Stomach (tissue), 9 donors: Measurements from ENCODE around the gene GAS6. TPM values are rescaled to one million over a fixed set of nuclear protein-coding genes. Genes with fewer than 3 reads are reported as not detected.

ENCODE experiments used
- DNase-seq, 2 donors: peaks; one replicate each; pipeline versions ENCODE4 v3.0.0 to v3.0.0-alpha.2; 2013 to 2019
- H3K27ac ChIP-seq, 5 donors: fragments of 200-600 bp in 4 of 5; sonication (generic) in 4 of 5; one replicate each; pipeline ENCODE4 v1.5.1; 2013 to 2019; ENCODE audit warnings: mild to moderate bottlenecking in 1 of 5, moderate library complexity in 1 of 5
- H3K27me3 ChIP-seq, 3 donors: fragments of 200-600 bp; sonication (generic); one replicate each; pipeline ENCODE4 v1.5.1; 2017 to 2019; ENCODE audit warnings: mixed run types in 1 of 3
- H3K36me3 ChIP-seq, 4 donors: fragments of 200-600 bp; sonication (generic); 1 replicate in 3 of 4; 2 replicates in 1 of 4; pipeline ENCODE4 v1.5.1; 2016 to 2019
- H3K4me1 ChIP-seq, 4 donors: fragments of 200-600 bp; sonication (generic); one replicate each; pipeline ENCODE4 v1.5.1; 2016 to 2019
- H3K4me3 ChIP-seq, 4 donors: fragments of 200-600 bp; sonication (generic) in 3 of 4; one replicate each; pipeline ENCODE4 v1.5.1; 2016 to 2019; ENCODE audit warnings: mild to moderate bottlenecking in 1 of 4
- H3K9me3 ChIP-seq, 4 donors: fragments of 200-600 bp; sonication (generic); one replicate each; pipeline ENCODE4 v1.5.1; 2016 to 2019
- CTCF ChIP-seq, 7 experiments: fragments of 450-650 bp in 4 of 7; fragments of 200-600 bp in 3 of 7; sonication (generic) in 3 of 7; IDR thresholded peaks; one replicate each; pipeline ENCODE4 v1.5.1; 2016 to 2019; ENCODE audit warnings: antibody characterized with exemption in 7 of 7, control low read depth in 2 of 7, mild to moderate bottlenecking in 1 of 7
- EP300 ChIP-seq: sonication (generic); formaldehyde crosslinking; IDR thresholded peaks from one replicate; pipeline ENCODE4 v1.6.1; 2017; ENCODE audit warnings: antibody characterized with exemption
- POLR2A ChIP-seq, 4 donors: fragments of 450-650 bp; IDR thresholded peaks; one replicate each; pipeline ENCODE4 v1.6.1; 2016; ENCODE audit warnings: antibody characterized with exemption in 4 of 4, control low read depth in 2 of 4, mild to moderate bottlenecking in 1 of 4, moderate library complexity in 1 of 4
- POLR2AphosphoS5 ChIP-seq, 3 donors: sonication (generic); formaldehyde crosslinking; IDR thresholded peaks; one replicate each; pipeline ENCODE4 v1.6.1; 2016; ENCODE audit warnings: antibody characterized with exemption in 3 of 3
- WGBS, 5 donors: extraction: QIAGEN DNeasy Blood & Tissue Kit in 3 of 5; methylation state at CpG; one replicate each; pipeline versions ENCODE4 v1.1.5 to v1.1.7; 2013 to 2018; 5-methylcytosine and 5-hydroxymethylcytosine counted together
- intact Hi-C: fragments of 100-400 bp; cut with DNase I; formaldehyde crosslinking; loops from one replicate; pipeline ENCODE4 v1.15.1; 2023; ENCODE audit warnings: low total_unique reads
- polyA plus RNA-seq, 3 donors: library from polyadenylated mRNA; stranded (reverse); fragments of 200-250 nt; gene quantifications; one replicate each; pipeline ENCODE4 v1.2.3, GENCODE V29; 2013
- total RNA-seq, 5 donors: library from RNA; depleted of rRNA; stranded (reverse); fragments of >200 nt; gene quantifications; one replicate each; pipeline versions ENCODE4 v1.1.0 to v1.2.3, GENCODE V29; 2014 to 2016
- donor health status: healthy with polysubstance abuse.
- donor health status: Bipolar disorder and iron deficiency.
- donor health status: healthy.

GAS6 gene
- total and polyA plus RNA-seq, 8 donors = 31.4 to 409 (median 92.9) TPM

DNA sequence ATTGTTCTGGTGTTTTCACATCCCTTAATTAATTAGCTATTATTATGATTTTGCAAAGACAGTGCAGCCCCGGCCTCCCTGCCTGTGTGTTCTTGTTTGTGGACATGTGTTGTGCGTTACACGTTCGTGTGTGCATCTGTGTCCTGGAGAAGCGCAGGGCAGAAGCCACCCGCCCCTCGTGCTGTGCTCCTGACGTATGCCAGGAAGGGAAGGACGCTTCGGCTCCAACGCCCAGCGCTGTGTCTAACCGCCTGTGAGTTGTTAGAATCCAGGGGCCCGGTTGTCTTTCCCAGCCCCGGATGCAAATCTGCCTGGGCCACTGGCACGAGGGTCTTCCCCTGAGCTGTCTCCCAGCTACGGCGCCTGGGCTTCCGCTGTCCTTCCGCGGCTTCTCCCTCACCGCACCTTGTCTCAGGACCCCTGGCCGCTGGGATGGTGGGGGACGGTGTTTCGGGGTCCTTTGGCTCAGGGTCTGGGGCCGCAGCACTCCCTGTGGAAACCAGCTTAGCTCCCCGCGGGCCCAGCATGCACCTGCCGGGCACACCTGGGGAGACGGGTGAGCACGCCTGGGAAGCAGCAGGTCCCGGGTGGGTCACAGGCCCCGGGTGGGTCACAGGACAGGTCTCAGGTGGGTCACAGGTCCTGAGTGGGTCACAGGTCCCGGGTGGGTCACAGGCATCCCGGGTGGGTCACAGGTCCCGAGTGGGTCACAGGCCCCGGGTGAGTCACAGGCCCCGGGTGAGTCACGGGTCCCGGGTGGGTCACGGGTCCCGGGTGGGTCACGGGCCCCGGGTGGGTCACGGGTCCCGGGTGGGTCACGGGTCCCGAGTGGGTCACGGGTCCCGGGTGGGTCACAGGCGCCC, 51.5 kb downstream of the GAS6 start:
- 86 to 90% (median 87%) methylated on average over 35 to 51 of the region's 51 CpGs for WGBS, 5 donors
- peaks cover 0 to 20% (median 15%) of the 10 kb centered on the region in 4 donors for H3K4me1 ChIP-seq
- TF ChIP-seq POLR2AphosphoS5 (IDR thresholded peaks at IDR 0.05) = no peak
- TF ChIP-seq POLR2A (IDR thresholded peaks at IDR 0.05) = no peak
- TF ChIP-seq CTCF (IDR thresholded peaks at IDR 0.05) = no peak
- no peak for TF ChIP-seq EP300
- DNase-seq = no peak
- no peak overlapping the region for H3K27ac ChIP-seq
- intact Hi-C loops = loop anchor here (10.0 kb wide), 2 partner anchors 92 to 132 kb away; no protein-coding TSS in a partner anchor
- no peak overlapping the region for H3K4me3 ChIP-seq
- H3K9me3 ChIP-seq = peaks cover 0 to 19% (median 10%) of the 10 kb centered on the region in 4 donors
- H3K36me3 ChIP-seq = peaks cover 0 to 5% (median 0%) of the 10 kb centered on the region in 4 donors
- peaks cover 0 to 8% (median 0%) of the 10 kb centered on the region in 3 donors for H3K27me3 ChIP-seq

DNA sequence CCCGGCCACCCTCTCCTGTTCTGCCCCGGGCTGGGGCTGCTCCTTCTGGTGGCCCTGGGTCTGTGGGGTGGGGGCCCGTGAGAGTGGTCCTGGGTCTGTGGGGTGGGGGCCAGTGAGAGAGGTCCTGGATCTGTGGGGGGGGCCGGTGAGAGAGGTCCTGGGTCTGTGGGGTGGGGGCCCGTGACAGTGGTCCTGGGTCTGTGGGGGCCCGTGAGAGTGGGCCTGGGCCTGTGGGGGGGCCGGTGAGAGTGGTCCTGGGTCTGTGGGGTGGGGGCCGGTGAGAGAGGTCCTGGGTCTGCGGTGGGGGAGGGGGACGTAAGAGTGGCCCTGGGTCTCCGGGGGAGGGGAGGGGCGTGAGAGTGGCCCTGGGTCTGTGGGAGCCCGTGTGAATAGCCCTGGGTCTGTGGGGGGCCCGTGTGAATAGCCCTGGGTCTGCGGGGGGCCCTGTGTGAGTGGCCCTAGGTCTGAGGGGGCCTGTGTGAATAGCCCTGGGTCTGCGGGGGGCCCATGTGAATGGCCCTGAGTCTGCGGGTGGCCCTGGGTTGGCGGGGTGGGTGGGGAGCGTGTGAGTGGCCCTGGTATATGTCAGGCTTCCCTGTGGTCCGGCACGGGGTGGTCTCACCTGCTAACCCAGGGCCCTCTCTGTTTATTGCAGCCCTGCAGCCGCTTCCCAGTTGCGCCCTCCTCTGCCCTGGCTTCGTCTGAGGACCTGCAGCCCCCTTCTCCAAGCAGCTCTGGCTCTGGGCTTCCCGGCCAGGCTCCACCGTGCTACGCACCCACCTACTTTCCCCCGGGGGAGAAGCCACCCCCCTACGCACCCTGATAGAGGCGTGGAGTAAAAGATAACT, 52.6 kb downstream of the GAS6 start:
- DNase-seq = no peak
- 75 to 81% (median 78%) methylated on average over 22 to 30 of the region's 30 CpGs for WGBS, 5 donors
- H3K27ac ChIP-seq = no peak overlapping the region
- TF ChIP-seq EP300 (no peak), POLR2AphosphoS5 (IDR thresholded peaks at IDR 0.05) (no peak), CTCF (IDR thresholded peaks at IDR 0.05) (no peak), POLR2A (IDR thresholded peaks at IDR 0.05) (no peak)
- intact Hi-C loops = loop anchor here (10.0 kb wide), 2 partner anchors 93 to 133 kb away; no protein-coding TSS in a partner anchor
- H3K4me1 ChIP-seq = peaks cover 0 to 9% (median 6%) of the 10 kb centered on the region in 4 donors
- H3K9me3 ChIP-seq = peaks cover 0 to 19% (median 10%) of the 10 kb centered on the region in 4 donors
- no peak overlapping the region for H3K4me3 ChIP-seq
- peaks cover 0 to 8% (median 0%) of the 10 kb centered on the region in 3 donors for H3K27me3 ChIP-seq
- H3K36me3 ChIP-seq = peaks cover 0 to 5% (median 0%) of the 10 kb centered on the region in 4 donors

- WGBS, 5 donors = 90 to 91% (median 90%) methylated on average over 14 of the region's 14 CpGs; no CpG with 5 or more reads in 1 of the 5 donors
- no peak overlapping the region for H3K27ac ChIP-seq
- intact Hi-C loops = loop anchor here (10.0 kb wide), 2 partner anchors 94 to 134 kb away; no protein-coding TSS in a partner anchor
- H3K4me1 ChIP-seq = peaks cover 0 to 3% (median under 1%) of the 10 kb centered on the region in 4 donors
- peaks cover 0 to 19% (median 10%) of the 10 kb centered on the region in 4 donors for H3K9me3 ChIP-seq
- TF ChIP-seq EP300 = no peak
- TF ChIP-seq POLR2AphosphoS5 (IDR thresholded peaks at IDR 0.05) = no peak
- TF ChIP-seq POLR2A (IDR thresholded peaks at IDR 0.05) = no peak
- TF ChIP-seq CTCF (IDR thresholded peaks at IDR 0.05) = no peak
- H3K27me3 ChIP-seq = peaks cover 0 to 8% (median 0%) of the 10 kb centered on the region in 3 donors
- H3K36me3 ChIP-seq = peaks cover 0 to 5% (median 0%) of the 10 kb centered on the region in 4 donors
- H3K4me3 ChIP-seq = no peak overlapping the region
- DNase-seq = no peak
Observed at GRCh38 chr13:113810640-113811039, 53.2 kb downstream of the GAS6 start.

- TF ChIP-seq POLR2AphosphoS5 (IDR thresholded peaks at IDR 0.05) (no peak), POLR2A (IDR thresholded peaks at IDR 0.05) (no peak), CTCF (IDR thresholded peaks at IDR 0.05) (no peak), EP300 (no peak)
- WGBS, 5 donors = 61 to 79% (median 62%) methylated on average over 1 to 2 of the region's 2 CpGs
- no peak for DNase-seq
- H3K27ac ChIP-seq = no peak overlapping the region
- peaks cover 0 to 19% (median 10%) of the 10 kb centered on the region in 4 donors for H3K9me3 ChIP-seq
- peaks cover 0 to 5% (median 0%) of the 10 kb centered on the region in 4 donors for H3K36me3 ChIP-seq
- intact Hi-C loops = loop anchor here (10.0 kb wide), 2 partner anchors 95 to 135 kb away; no protein-coding TSS in a partner anchor
- peaks cover 0 to 8% (median 0%) of the 10 kb centered on the region in 3 donors for H3K27me3 ChIP-seq
- H3K4me3 ChIP-seq = no peak overlapping the region
- H3K4me1 ChIP-seq = no peaks in the 10 kb centered on the region
Observed at GRCh38 chr13:113809934-113810333, 53.9 kb downstream of the GAS6 start.
